NCI-H2196 (cell line): ENCODE measurements around the gene ARHGEF17.
A peak's percentile ranks its signal among the peaks of the same experiment; 100 is the strongest.
"Not testable (repeated sequence)": the region's sequence is repeated elsewhere in the genome, so short reads cannot be mapped to it uniquely, and the experiment has no call there.

Experiments
- DNase-seq: peaks from one replicate; lab custom pipeline; 2025; ENCODE audit not compliant: unreplicated experiment; lab: John Stamatoyannopoulos, UW

The ARHGEF17 gene

DNA sequence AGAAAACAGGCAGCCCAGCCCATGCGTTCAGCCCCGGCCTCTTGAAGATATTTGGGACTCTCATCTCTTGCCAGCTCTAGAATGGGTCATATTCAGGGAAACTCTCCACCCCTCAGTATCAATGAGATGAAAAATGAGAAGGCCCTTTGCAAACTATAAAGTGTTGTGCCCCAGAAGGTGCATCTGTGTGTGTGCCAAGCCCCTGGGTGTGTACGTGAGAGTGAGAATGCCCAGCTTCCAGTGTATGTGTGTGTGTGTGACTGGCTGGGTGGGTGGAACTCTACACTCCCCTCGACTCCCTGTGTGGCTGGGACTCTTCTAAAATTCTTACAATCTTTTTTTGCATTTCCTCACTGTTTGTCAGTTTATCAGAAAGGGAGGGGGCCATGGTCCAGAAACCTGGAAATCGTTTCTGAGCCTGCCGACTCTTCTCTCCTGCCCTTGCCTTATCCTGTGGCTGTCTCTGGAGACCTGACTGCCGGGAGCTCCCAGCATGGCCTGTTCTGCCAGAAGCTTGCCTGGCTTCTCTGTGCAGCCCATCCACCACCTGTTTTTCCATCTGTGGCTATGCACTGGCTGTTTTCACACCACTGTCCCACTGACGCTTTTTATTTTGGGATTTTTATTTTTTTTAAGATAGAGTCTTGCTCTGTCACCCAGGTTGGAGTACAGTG, 34.7 kb upstream of the ARHGEF17 start:
- no peak for DNase-seq

DNA sequence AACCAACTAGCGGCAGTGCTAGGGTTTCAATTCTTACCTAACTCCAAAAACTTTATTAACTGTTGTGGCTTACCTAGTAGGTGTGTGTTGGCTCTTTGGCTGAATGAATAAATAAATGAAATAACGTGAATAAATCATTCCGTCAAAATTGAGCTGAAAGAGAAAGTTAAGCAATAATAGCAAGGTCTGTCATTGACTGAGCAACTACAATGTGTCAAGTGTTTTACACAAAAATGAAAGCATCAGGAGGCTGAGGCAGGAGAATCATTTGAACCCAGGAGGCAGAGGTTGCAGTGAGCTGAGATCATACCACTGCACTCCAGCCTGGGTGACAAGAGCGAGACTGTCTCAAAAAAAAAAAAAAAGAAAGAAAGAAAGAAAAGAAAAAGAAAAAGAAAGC, 33.9 kb upstream of the ARHGEF17 start:
- DNase-seq: not testable (repeated sequence)

DNA sequence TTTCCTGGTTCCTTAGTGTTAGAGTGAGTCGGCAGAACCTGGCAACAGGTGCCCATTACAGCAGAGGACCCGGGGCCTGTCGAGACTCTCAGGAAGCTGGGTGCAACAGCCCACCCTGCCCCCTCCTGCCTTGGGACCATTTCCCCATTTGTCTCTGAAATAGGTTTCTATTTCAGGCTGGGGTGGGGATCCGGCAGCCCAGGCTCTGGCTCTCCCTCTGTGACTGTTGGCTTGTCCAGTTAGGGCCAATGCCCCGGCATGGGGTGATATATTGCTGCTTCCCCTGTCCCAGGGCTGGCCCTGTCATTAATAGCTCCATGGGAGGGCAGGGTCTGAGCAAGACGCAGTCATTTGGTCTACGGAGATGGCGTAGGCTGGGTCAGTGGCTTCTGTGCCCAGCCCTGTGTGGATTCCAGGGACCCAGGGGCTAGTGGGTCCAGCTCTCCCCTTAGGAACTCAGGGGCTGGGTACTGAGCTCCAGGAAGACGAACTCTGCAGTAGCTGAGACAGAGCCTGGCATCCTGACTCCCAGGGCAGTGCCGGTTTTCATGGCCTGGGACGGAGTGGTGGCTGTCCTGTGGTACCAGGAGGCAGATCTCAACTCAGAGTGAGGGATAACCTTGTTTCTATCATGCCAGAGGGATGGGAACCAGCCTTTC, 33.2 kb upstream of the ARHGEF17 start:
- no peak for DNase-seq

DNA sequence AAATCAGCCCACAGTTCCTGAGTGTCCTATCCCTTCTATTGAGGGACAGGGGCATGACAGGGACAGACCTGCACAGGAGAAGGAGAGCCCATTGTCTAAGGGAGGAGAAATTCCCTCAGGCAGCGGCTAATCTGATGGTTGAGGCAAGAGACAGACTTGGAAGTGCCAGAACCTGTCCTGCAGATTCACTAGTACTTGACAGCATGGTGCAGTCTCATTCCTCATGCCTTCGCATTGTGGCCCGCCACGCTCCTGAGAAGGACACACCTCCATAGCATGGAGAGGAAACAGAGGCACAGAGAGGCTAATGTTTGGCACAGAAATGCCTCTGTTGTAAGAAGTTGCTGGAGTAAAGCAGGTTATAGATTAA, 32.7 kb upstream of the ARHGEF17 start:
- DNase-seq: no peak

DNA sequence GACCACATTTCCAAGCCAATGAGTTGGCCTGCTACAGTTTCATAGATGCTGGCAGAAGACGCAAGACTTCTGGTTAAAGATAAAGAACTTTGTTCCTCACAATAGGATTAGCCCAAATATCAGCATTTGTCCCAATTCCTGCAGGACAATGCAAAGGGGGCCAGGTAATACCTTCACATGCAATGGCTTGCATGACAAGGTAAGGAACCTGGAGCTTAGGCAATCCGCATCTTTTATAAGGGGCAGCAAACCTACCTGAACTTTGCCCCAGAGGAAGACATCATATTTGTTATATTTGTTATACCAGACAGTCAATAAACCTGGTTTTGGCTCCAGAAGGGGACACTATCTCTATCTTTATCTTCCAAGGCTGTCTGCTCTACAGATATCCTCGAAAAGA, 30.6 kb upstream of the ARHGEF17 start:
- no peak for DNase-seq

DNA sequence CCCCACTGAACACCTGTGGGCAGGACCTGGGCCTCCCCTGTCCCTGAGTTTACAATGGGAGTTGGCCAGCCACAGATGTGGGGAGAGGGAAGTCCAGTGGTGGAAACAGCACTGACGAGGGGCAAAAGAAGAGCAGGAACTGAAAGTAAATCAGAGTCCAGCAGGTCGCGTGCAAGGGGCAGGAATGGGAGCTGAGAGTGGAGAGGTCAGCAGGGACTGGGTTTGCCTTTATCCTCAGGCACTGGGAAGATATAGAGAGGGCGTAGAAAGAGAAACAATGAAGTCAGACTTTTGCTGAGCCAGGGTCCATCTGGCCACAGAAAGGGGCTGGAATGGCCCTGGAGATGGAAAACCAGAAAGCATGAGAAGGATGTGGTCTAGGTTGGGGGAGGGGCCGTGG, 27.4 kb upstream of the ARHGEF17 start:
- no peak for DNase-seq

DNA sequence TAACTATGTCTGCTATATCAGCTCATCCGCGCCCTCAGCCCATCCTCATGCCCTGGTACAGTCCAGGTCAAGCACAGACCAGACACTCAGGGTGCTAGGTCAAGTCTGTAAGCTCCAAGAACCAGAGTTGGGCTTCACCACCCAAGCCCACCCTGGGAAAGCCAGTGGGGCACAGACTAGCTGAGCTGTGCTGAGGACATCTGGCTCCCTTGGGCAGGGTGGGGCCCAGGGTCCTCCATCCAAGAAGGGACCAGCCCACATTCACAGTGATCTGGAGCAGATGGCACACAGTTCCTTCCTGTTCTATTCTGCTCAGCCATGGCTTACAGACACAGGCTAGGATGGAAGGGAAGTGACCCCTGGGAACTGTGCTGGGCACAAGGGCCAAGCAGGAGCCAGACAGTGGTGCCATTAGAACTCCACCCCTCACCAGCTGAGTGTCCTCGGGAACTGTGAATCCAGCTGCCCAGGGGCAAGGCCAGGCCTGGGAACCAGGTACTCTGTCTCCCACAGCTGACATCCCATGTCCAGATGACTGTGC, 26.8 kb upstream of the ARHGEF17 start:
- DNase-seq: no peak

DNA sequence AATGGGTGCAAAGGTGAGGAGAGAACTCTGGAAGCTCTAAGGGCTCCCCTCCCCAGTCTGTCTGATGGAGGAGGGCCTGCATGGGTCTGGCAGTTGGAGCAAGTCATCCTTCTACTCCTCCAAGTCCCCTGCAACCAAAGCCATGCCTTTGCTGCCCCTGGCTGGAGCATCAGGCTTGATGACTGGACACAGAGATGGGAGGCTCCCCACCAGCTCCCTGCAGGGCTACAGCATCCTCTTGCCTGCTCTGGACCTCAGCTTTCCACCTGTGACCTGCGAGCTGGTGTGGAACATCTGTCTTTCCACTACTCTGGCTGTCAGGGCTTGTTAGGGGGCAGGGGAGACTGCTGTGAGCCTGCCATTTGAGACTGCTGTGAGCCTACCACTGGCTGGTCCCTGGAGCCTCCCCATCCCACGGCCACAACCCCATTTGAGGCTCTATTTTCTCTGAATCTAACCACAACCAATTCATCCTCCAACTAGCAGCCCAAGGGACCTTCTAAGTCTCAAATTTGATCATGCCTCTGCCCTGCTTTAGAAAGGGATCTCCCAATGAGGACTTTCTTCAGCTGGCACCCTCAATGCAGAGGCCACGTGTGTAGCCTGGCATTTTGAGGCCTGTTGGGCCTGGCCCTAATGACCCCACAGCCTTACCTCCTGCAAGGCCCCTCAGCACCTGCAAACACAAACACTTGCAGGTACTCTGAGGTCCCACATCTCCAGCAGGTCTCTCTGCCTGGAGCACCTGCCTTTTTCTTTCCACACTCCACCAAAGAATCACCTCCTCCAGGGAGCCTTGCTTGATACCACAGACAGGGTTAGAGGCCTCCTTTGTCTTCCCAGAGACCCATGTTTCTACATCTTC, 26.0 kb upstream of the ARHGEF17 start:
- no peak for DNase-seq

DNA sequence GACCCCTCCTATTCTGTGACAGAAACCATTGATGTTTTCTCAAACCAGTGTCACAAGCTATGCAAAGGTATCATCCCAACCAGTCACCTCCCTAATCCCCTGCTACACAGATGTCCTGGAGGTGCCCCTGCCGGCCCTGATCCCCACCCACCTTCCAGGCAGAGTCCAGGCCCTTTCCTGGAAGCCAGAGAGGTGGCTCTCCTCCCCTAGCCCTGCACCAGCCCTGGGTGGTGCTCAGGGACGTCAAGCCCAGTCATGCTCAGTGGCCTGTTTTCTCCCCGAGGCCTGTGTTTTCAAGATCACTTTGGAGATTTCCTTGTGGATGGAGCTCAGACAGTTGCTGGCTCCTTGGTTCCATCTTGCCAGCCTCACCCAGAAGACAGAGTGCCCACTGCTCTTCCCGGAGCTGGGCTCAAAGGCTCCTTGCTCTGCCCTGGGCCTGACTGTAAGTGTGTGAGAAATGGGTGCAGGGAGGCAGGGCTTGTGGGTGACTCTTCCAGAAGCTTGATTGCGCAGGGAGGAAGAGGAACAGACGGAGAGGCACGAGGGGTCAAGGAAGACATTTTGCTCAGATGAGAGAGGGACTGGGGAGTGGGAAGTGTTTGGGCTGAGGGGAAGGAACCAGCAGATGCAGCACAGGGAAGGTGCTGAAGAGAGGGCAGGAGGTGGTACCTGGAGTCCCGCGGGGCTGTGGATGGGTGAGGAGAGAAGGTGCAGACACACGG, 24.6 kb upstream of the ARHGEF17 start:
- no peak for DNase-seq

DNA sequence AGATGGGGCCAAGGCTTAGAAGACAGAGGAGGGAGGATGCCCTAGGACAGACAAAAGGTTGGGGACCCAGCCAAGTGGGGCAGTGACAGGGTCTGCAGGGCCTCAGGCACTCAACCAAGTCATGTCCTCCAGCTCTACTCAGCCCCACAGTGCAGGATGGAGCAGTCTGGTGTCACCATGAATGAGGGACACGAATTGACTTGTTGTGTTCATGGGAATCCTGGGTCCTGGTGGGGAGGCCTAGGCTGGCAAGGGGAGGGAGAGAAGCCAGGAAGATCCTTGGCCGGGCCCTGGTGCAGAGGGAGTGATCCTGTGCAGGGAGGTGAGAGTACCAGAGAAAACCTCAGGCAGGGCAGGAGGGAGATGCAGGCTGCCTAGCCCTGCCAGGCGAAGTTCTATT, 24.0 kb upstream of the ARHGEF17 start:
- DNase-seq: no peak

DNA sequence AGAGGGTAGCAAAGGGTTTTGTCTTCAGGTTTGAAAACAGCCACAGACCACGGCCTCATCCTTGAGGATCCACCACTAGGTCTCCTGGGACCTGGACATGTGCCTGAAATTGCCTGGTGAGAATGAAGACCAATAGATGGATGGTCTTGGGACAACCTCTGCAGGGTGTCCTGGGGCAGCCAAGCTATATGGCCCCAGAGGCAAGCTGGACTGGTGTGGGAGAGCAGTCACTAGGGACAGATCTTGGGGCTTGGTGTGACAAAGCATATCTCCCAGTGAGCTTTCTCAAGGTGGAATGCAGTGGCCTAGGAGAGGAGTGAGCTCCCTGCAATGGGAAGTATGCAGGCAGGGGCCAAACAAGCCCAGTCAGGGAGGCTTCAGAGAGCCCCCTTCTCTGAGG, 22.4 kb upstream of the ARHGEF17 start:
- DNase-seq: no peak

DNA sequence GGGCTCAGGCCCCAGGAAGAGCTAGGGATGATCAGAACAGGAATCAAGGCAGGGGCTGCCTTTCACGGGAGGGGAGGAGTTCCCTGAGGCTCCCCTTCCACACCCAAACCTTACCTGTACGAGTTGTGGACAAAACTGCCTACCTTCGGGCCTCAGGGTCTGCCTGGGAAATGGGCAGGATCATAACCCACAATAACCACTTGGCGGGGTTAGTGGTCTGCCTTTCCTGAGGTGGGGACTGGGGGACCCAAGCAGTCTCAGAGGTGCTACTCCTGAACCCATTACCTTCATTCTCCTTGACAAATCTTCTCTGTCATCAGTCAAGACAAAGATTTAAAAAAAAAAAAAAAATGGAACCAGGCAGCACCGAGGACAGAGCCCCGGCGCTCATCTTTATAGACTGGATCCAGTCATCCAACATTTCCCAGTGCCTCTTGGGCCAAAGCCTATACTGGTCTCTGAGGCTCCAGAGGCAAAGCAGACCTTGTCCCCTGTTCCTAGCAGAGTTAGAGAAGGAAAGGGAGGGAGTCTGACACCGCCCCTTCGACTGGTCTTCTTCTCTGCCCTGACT, 21.8 kb upstream of the ARHGEF17 start:
- DNase-seq: no peak

DNA sequence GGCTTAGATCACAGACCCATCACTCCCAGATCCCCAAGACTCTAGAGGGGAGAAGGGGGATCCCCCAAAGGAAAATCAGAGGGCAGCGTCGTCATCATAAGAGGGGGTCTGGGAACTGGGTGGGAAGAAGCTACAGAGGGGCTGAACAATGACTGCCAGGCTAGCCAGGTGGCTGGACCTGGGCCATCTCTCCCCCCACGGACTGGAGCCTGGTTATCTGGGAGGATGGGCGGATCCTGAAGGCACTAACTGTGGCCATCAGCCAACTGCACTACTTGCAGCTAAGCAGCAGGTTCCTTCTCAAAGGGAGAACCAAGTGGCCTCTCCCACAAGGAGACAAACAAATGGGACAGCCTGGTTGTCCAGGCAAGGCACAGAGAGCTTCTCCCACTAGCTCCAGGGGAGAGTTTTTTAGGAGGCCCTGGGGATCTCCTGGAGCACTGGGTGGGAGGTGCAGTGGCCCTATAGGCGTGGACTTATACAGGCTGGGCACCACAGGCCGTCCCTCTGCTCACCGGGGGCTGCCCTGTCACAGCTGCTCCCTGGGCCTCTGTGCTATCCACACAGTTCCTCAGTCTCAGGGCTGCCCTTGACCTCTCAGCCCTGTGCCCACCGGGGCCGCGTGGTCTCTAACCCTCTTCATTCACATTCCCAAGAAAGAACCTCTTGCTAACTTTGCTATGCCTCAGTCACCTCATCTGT, 20.5 kb upstream of the ARHGEF17 start:
- no peak for DNase-seq

DNA sequence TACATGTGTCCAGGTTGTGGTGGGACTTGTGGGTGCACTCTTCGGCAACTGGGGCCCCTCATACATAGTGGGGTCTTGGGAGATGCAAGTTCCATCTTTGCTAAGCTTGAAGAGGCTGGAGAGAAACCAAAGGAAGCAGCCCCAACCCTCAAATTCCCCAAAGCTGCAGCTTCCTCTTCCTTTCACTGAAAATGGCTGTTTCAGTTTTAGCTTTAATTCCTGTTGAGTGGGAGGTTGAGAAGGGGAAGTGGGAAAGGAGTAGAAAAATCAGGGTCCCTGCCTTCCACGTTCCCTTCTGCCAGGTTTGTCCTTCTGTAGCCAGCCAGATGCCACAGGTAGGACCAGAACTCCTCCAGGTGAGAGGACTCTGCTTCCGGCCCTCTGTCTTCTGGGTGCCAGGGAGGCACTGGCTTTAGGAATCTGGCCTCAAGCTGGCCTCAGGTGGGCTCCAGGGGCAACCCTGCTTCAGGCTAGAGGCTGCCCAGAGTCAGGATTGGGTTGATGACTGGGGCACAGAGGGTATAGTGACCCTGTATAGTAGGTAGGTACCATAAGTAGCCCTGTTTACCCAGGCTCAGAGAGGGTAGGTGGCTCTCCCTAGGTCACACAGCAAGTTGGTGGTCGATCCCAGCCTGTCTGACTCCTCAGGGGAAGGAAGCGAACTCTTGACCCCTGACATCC, 19.7 kb upstream of the ARHGEF17 start:
- no peak for DNase-seq

DNA sequence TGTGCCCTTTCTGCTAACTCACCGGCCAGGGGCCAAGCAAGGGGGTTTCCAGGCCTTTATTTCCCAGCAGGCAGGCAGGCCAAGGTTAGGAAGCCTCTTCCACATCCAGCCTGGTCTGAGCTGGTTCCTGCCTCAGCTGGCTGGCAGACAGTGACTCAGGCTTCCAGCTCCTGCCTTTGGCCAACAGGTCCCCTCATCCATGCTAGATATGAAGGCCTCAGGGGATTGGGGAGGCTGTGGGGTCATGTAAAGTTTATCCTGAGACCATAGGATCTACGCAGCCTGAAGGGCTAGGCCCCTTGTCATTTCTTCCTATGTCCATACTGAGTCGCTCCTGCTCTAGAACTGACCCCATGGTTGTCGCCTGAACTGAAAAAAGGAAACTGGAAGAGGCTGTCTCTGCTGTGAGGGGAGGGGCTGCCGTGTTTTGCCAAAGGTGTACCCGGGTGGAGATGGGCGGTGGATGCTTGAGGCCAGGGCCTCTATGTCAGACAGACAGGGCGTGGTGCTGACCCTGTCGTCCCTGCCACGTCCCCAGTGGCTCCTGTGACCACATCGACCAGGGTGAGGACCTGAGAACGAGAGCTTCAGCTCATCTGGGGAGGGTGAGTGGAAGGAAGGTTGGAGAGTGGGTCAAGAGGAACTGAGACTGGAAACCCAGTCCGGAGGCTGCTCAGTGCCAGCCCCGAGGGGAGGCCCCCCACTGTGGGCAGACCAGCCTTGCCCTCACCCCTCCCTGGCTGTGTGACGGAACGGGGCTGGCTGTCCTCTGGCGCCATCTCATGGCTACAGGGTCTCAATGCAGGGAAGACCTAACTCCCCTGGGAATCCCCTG, 19.0 kb upstream of the ARHGEF17 start:
- peak; percentile 68 for DNase-seq

DNA sequence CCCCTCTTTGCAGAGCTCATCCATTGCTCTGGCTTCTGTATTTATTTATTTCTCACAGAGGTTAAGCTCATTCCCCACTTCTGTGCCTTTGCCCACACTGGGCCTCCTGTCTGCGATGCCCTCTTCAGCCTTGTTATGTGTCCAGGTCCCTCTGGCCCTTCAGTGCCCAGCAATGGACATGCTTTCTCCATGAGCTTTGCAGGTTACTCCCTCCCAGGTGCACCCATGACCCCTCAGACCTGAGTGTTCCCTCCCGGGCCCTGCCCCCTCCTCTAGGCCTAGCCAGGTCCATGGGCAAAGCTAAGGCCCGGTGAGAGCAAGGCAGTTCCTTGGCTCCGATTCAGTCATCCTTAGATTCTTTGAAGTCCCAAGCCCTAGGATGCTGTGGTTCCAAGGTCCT, 17.5 kb upstream of the ARHGEF17 start:
- no peak for DNase-seq

DNA sequence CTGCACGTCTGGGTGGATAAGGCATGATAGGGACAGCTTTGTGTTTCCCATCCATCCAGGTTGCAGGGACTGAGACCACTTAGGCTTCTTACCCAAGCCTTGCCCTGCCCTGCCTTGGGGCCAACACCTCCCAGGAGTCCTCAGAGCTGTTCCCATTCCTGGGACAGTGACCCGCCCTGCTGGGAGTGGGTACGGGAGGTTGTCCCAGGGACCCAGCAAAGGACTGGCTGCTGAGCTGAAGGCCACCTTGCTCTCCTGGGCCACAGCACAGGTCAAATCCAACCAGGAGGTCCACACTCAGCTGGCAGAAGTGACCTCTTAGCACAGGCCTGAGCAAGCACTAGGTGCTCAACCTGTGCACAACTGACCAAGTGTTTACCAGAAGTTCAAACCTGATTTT, 16.9 kb upstream of the ARHGEF17 start:
- DNase-seq: no peak

DNA sequence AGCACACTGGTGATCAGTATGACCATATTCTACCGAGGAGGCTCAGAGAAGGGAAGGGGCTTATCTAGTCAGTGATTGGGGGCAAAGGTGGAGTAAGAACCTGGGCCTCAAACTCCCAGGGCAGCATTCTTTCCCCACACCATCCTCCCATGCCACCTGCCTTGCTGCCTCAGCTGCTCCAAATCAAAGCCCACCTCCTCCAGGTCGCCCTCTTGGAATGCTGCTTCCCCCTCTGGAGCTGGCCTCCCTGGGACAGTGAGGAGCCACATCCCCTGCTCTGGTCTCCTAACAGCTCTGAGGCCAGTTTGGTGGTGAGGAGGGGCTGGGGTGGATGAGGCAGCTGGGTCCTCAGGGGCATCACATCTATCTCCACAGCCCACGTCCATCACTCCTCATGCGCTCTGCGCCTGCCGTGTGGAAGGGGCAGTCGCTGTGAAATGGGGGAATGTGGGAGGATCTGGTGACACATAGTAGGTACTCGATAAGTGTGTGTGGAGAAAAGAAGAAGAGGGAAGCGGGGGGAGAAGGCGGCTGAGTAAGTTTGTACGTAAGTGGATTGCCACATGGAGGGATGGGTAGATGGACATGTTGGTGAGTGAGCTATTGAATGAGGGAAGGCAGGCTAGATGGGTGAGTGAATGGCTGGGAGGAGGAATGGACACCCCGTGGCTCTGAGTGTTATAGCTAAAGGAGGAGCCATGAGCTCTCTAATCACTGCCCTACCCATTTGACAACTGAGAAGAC, 16.1 kb upstream of the ARHGEF17 start:
- DNase-seq: no peak
